Measurements from ENCODE around the gene ETV6.

ETV6 gene

DNA sequence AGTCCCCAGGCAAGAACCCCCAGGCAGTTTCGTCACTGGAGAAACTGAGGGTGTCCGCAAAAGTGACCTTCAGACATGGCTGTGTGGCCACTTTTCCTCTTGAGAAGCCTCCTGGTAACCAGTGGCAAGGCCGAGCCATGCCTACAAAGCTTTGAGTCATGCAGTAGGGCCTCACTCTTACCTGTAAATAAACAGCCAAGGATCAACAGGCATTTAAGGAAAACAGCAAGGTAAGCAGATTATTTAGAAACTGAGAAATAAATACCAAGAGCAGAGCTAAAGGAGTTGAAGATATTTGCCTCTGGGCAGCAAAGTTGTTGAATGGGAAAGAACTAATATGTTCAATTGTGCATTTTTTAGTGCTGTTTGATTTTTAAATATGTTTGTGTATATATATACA lies 280.2 kb downstream of the ETV6 start:
- DNase-seq (ENCODE audit: low read depth) = no peak

DNA sequence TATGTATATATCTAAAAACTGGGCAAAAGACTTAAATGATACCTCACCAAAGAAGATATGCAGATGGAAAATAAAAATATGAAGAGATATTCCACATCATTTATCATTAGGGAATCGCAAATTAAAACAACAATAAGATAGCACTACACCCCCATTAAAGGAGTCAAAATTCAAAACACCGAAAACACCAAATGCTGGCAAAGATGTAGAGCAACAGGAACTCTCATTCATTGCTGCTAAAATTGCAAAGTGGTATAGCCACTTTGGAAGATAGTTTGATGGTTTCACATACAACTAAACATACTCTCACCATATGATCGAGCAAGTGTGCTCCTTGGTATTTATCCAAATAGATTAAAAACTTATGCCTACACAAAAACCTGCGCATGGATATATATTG lies 289.7 kb downstream of the ETV6 start:
- no peak for DNase-seq (ENCODE audit: low read depth)

DNA sequence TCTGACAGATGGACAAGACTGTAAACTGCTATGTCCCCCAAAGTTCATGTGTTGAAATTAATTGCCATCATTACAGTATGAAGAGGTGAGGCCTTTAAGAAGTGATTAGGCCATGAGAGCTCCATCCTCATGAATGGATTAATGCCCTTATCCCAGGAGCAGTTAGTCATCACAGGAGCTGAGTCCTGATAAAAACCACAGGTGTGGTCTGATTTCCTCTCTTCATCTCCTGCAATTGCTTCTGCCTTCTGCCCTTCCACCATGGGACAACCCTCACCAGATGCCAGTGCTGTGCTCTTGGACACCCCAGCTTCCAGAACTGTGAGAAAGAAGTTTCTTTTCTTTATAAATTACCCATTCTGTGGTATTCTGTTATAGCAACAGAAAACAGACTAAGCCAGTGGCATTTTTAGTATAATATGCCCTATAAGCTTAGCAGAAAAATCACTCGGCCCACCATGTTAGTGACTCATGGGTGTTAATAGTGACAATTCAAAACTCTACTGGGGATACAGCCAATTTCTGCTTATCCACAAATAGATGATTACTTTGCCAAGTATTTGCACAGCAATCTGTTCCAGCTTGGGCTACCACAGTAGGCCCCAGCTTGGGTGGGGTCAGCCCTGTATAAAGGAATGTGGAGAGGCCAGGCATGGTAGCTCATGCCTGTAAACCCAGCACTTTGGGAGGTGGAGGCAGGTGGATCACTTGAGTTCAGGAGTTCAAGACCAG lies 292.3 kb downstream of the ETV6 start:
- no peak for DNase-seq (ENCODE audit: low read depth)

DNA sequence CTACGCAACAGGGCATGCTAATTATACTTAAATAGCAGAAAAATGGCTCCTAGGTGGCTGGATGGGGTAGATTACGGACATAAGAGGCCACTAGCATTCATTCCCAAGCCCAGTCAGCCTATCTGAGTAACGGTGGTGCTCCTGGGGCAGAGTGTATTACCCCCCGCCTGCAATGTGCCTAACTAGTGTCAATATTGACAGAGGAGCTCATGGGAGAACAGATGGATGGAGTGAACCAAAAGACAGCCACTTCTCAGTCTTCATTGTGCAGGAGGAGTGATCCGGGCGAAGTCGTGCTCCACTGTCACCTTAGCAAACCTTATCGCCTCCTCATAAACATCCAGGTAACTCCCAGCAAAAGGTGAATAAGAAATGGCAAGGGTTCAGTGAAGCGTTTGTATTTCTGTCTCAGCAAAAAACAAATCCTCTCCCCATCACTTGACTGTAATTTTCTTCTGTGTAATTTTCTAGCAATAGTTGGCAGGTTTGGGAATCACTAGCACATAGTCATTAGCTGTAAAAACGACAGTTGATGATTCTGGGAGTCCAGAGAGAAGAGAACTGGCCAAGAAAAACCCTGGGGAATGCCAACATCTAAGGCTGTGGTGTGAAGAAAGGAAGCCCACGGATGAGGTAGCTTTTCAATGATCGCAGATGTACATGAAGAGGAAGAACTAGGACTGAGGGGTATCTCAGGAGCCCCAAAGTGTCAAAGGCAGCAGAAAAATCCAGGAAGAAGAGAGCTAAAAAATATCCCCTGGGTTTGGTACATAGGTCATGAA lies 294.6 kb downstream of the ETV6 start:
- DNase-seq (ENCODE audit: low read depth) = no peak

Measured in stimulated activated CD8-positive, alpha-beta memory T cell treated with anti-CD3 and anti-CD28 coated beads, Interleukin-4, amount 100 ng/mL, for 24 hours (primary cell).